GM18867 (cell line): ENCODE data around the gene DOCK10.

Source experiments
- ATAC-seq: cut with Tn5 transposase; IDR thresholded peaks from one replicate; pipeline ENCODE4 v1.9.1; 2021; ENCODE audit warnings: mild to moderate bottlenecking, moderate library complexity; ENCODE audit not compliant: unreplicated experiment

DOCK10 gene

GRCh38 chr2:224734949-224735348 is 307.3 kb downstream of the DOCK10 start:
- no peak for ATAC-seq

- no peak for ATAC-seq
These were observed 310.6 kb downstream of the DOCK10 start for GRCh38 chr2:224731665-224732064.

GRCh38 chr2:224729435-224729834 is 312.8 kb downstream of the DOCK10 start:
- ATAC-seq, result no peak

- no peak for ATAC-seq
These were observed 317.9 kb downstream of the DOCK10 start for GRCh38 chr2:224724331-224724730.

GRCh38 chr2:224723586-224724217 is 318.6 kb downstream of the DOCK10 start:
- no peak for ATAC-seq

GRCh38 chr2:224722770-224723169 is 319.5 kb downstream of the DOCK10 start:
- ATAC-seq, result no peak

GRCh38 chr2:224722250-224722649 is 320.0 kb downstream of the DOCK10 start:
- no peak for ATAC-seq

- ATAC-seq, result no peak
These were observed 325.3 kb downstream of the DOCK10 start for GRCh38 chr2:224716921-224717320.

- no peak for ATAC-seq
These were observed 326.1 kb downstream of the DOCK10 start, which contains the start of gene CCDC195 for GRCh38 chr2:224716201-224716600. Gene CCDC195 (minus strand): TSS chr2:224716365. CDS start chr2:224716365, 0 bp downstream.
